ENCODE results near the gene REX1BD. TPM values are rescaled to one million over a fixed set of nuclear protein-coding genes. Genes with fewer than 3 reads are reported as not detected.

Gene REX1BD
- total and polyA plus RNA-seq, 2 donors = 72.2 to 104 TPM

- Histone ChIP-seq H3K4me3 (ENCODE audit: low read length in 2 of 2) (no peak overlapping the region), H3K36me3 (ENCODE audit: control insufficient read depth in 2 of 2, insufficient read depth in 2 of 2, low read length in 1 of 2) (no peaks in the 10 kb centered on the region), H3K27ac (ENCODE audit: low read depth in 1 of 2, low read length in 1 of 2) (no peak overlapping the region), H3K4me1 (ENCODE audit: control insufficient read depth in 2 of 2, insufficient read depth in 2 of 2, low read length in 2 of 2) (peaks cover 2 to 18% of the 10 kb centered on the region in 2 donors), H3K9me3 (ENCODE audit: control insufficient read depth in 2 of 2, insufficient read depth in 1 of 2, low read length in 1 of 2) (peaks cover 0 to 12% of the 10 kb centered on the region in 2 donors), H3K27me3 (ENCODE audit: control insufficient read depth in 2 of 2, insufficient read depth in 1 of 2, low read length in 1 of 2) (peaks cover 63 to 94% of the 10 kb centered on the region in 2 donors)
- DNase-seq (ENCODE audit: low read depth in 6 of 9, low spot score in 9 of 9) = no peak
- 28% methylated on average over 23 of the region's 23 CpGs for WGBS
Measured at GRCh38 chr19:18613589-18614234, 25.1 kb downstream of the REX1BD start.

GRCh38 chr19:18616023-18616422, 27.4 kb downstream of the REX1BD start:
- H3K4me3 ChIP-seq (ENCODE audit: low read length in 2 of 2) = no peak overlapping the region
- no peaks in the 10 kb centered on the region for H3K36me3 ChIP-seq (ENCODE audit: control insufficient read depth in 2 of 2, insufficient read depth in 2 of 2, low read length in 1 of 2)
- 95% methylated on average over 3 of the region's 3 CpGs for WGBS
- no peak for DNase-seq (ENCODE audit: low read depth in 6 of 9, low spot score in 9 of 9)
- H3K4me1 ChIP-seq (ENCODE audit: control insufficient read depth in 2 of 2, insufficient read depth in 2 of 2, low read length in 2 of 2) = peaks cover 2 to 15% of the 10 kb centered on the region in 2 donors
- H3K27me3 ChIP-seq (ENCODE audit: control insufficient read depth in 2 of 2, insufficient read depth in 1 of 2, low read length in 1 of 2) = peaks cover 41 to 80% of the 10 kb centered on the region in 2 donors
- peaks cover 0 to 8% of the 10 kb centered on the region in 2 donors for H3K9me3 ChIP-seq (ENCODE audit: control insufficient read depth in 2 of 2, insufficient read depth in 1 of 2, low read length in 1 of 2)
- no peak overlapping the region for H3K27ac ChIP-seq (ENCODE audit: low read depth in 1 of 2, low read length in 1 of 2)

- peaks cover 0 to 8% of the 10 kb centered on the region in 2 donors for H3K9me3 ChIP-seq (ENCODE audit: control insufficient read depth in 2 of 2, insufficient read depth in 1 of 2, low read length in 1 of 2)
- peaks cover under 1 to 2% of the 10 kb centered on the region in 2 donors for H3K4me1 ChIP-seq (ENCODE audit: control insufficient read depth in 2 of 2, insufficient read depth in 2 of 2, low read length in 2 of 2)
- H3K27me3 ChIP-seq (ENCODE audit: control insufficient read depth in 2 of 2, insufficient read depth in 1 of 2, low read length in 1 of 2) = peaks cover 26 to 73% of the 10 kb centered on the region in 2 donors
- no peak overlapping the region for H3K27ac ChIP-seq (ENCODE audit: low read depth in 1 of 2, low read length in 1 of 2)
- no peaks in the 10 kb centered on the region for H3K36me3 ChIP-seq (ENCODE audit: control insufficient read depth in 2 of 2, insufficient read depth in 2 of 2, low read length in 1 of 2)
- H3K4me3 ChIP-seq (ENCODE audit: low read length in 2 of 2) = no peak overlapping the region
- no peak for DNase-seq (ENCODE audit: low read depth in 6 of 9, low spot score in 9 of 9)
Measured at GRCh38 chr19:18617562-18617961, 29.0 kb downstream of the REX1BD start.

GRCh38 chr19:18618236-18618635, 29.6 kb downstream of the REX1BD start:
- no peak for DNase-seq (ENCODE audit: low read depth in 6 of 9, low spot score in 9 of 9)
- Histone ChIP-seq H3K4me3 (ENCODE audit: low read length in 2 of 2) (no peak overlapping the region), H3K4me1 (ENCODE audit: control insufficient read depth in 2 of 2, insufficient read depth in 2 of 2, low read length in 2 of 2) (no peaks in the 10 kb centered on the region), H3K27me3 (ENCODE audit: control insufficient read depth in 2 of 2, insufficient read depth in 1 of 2, low read length in 1 of 2) (peaks cover 20 to 71% of the 10 kb centered on the region in 2 donors), H3K9me3 (ENCODE audit: control insufficient read depth in 2 of 2, insufficient read depth in 1 of 2, low read length in 1 of 2) (peaks cover 0 to 8% of the 10 kb centered on the region in 2 donors), H3K36me3 (ENCODE audit: control insufficient read depth in 2 of 2, insufficient read depth in 2 of 2, low read length in 1 of 2) (no peaks in the 10 kb centered on the region), H3K27ac (ENCODE audit: low read depth in 1 of 2, low read length in 1 of 2) (no peak overlapping the region)
- WGBS = 98% methylated on average over 13 of the region's 13 CpGs

- Histone ChIP-seq H3K27ac (ENCODE audit: low read depth in 1 of 2, low read length in 1 of 2) (no peak overlapping the region), H3K4me3 (ENCODE audit: low read length in 2 of 2) (no peak overlapping the region), H3K4me1 (ENCODE audit: control insufficient read depth in 2 of 2, insufficient read depth in 2 of 2, low read length in 2 of 2) (no peaks in the 10 kb centered on the region), H3K9me3 (ENCODE audit: control insufficient read depth in 2 of 2, insufficient read depth in 1 of 2, low read length in 1 of 2) (no peaks in the 10 kb centered on the region), H3K36me3 (ENCODE audit: control insufficient read depth in 2 of 2, insufficient read depth in 2 of 2, low read length in 1 of 2) (no peaks in the 10 kb centered on the region), H3K27me3 (ENCODE audit: control insufficient read depth in 2 of 2, insufficient read depth in 1 of 2, low read length in 1 of 2) (peaks cover 3 to 55% of the 10 kb centered on the region in 2 donors)
- 95% methylated on average over 10 of the region's 10 CpGs for WGBS
- DNase-seq (ENCODE audit: low read depth in 6 of 9, low spot score in 9 of 9) = no peak
Measured at GRCh38 chr19:18620311-18620710, 31.7 kb downstream of the REX1BD start.

GRCh38 chr19:18620902-18621301, 32.3 kb downstream of the REX1BD start:
- no peaks in the 10 kb centered on the region for H3K9me3 ChIP-seq (ENCODE audit: control insufficient read depth in 2 of 2, insufficient read depth in 1 of 2, low read length in 1 of 2)
- no peaks in the 10 kb centered on the region for H3K36me3 ChIP-seq (ENCODE audit: control insufficient read depth in 2 of 2, insufficient read depth in 2 of 2, low read length in 1 of 2)
- no peak overlapping the region for H3K27ac ChIP-seq (ENCODE audit: low read depth in 1 of 2, low read length in 1 of 2)
- DNase-seq (ENCODE audit: low read depth in 6 of 9, low spot score in 9 of 9) = no peak
- H3K4me3 ChIP-seq (ENCODE audit: low read length in 2 of 2) = no peak overlapping the region
- WGBS = 93% methylated on average over 7 of the region's 7 CpGs
- H3K4me1 ChIP-seq (ENCODE audit: control insufficient read depth in 2 of 2, insufficient read depth in 2 of 2, low read length in 2 of 2) = no peaks in the 10 kb centered on the region
- H3K27me3 ChIP-seq (ENCODE audit: control insufficient read depth in 2 of 2, insufficient read depth in 1 of 2, low read length in 1 of 2) = peaks cover 3 to 52% of the 10 kb centered on the region in 2 donors

GRCh38 chr19:18626906-18627305, 38.3 kb downstream of the REX1BD start:
- DNase-seq (ENCODE audit: low read depth in 6 of 9, low spot score in 9 of 9) = no peak
- Histone ChIP-seq H3K27me3 (ENCODE audit: control insufficient read depth in 2 of 2, insufficient read depth in 1 of 2, low read length in 1 of 2) (peaks cover 0 to 20% of the 10 kb centered on the region in 2 donors), H3K4me1 (ENCODE audit: control insufficient read depth in 2 of 2, insufficient read depth in 2 of 2, low read length in 2 of 2) (no peaks in the 10 kb centered on the region), H3K27ac (ENCODE audit: low read depth in 1 of 2, low read length in 1 of 2) (no peak overlapping the region), H3K9me3 (ENCODE audit: control insufficient read depth in 2 of 2, insufficient read depth in 1 of 2, low read length in 1 of 2) (no peaks in the 10 kb centered on the region), H3K36me3 (ENCODE audit: control insufficient read depth in 2 of 2, insufficient read depth in 2 of 2, low read length in 1 of 2) (no peaks in the 10 kb centered on the region), H3K4me3 (ENCODE audit: low read length in 2 of 2) (no peak overlapping the region)
- 94% methylated on average over 2 of the region's 2 CpGs for WGBS

GRCh38 chr19:18629166-18630088, 40.8 kb downstream of the REX1BD start:
- H3K4me3 ChIP-seq (ENCODE audit: low read length in 2 of 2) = no peak overlapping the region
- H3K36me3 ChIP-seq (ENCODE audit: control insufficient read depth in 2 of 2, insufficient read depth in 2 of 2, low read length in 1 of 2) = no peaks in the 10 kb centered on the region
- no peaks in the 10 kb centered on the region for H3K9me3 ChIP-seq (ENCODE audit: control insufficient read depth in 2 of 2, insufficient read depth in 1 of 2, low read length in 1 of 2)
- DNase-seq (ENCODE audit: low read depth in 6 of 9, low spot score in 9 of 9) = no peak
- no peaks in the 10 kb centered on the region for H3K4me1 ChIP-seq (ENCODE audit: control insufficient read depth in 2 of 2, insufficient read depth in 2 of 2, low read length in 2 of 2)
- H3K27ac ChIP-seq (ENCODE audit: low read depth in 1 of 2, low read length in 1 of 2) = no peak overlapping the region
- peaks cover 0 to 13% of the 10 kb centered on the region in 2 donors for H3K27me3 ChIP-seq (ENCODE audit: control insufficient read depth in 2 of 2, insufficient read depth in 1 of 2, low read length in 1 of 2)
- WGBS = 85% methylated on average over 15 of the region's 15 CpGs

GRCh38 chr19:18633321-18633720, 44.7 kb downstream of the REX1BD start:
- Histone ChIP-seq H3K9me3 (ENCODE audit: control insufficient read depth in 2 of 2, insufficient read depth in 1 of 2, low read length in 1 of 2) (no peaks in the 10 kb centered on the region), H3K27me3 (ENCODE audit: control insufficient read depth in 2 of 2, insufficient read depth in 1 of 2, low read length in 1 of 2) (peaks cover 0 to 20% of the 10 kb centered on the region in 2 donors), H3K4me3 (ENCODE audit: low read length in 2 of 2) (no peak overlapping the region), H3K36me3 (ENCODE audit: control insufficient read depth in 2 of 2, insufficient read depth in 2 of 2, low read length in 1 of 2) (no peaks in the 10 kb centered on the region), H3K4me1 (ENCODE audit: control insufficient read depth in 2 of 2, insufficient read depth in 2 of 2, low read length in 2 of 2) (peaks cover 10 to 28% of the 10 kb centered on the region in 2 donors), H3K27ac (ENCODE audit: low read depth in 1 of 2, low read length in 1 of 2) (no peak overlapping the region)
- DNase-seq (ENCODE audit: low read depth in 6 of 9, low spot score in 9 of 9) = no peak
- 82% methylated on average over 8 of the region's 8 CpGs for WGBS
